Activated CD4-positive, alpha-beta memory T cell treated with anti-CD3 and anti-CD28 coated beads, Interleukin-2, amount 10 ng/mL, durations not matched to agents 7 days and 5 days (primary cell): ENCODE results near the gene PDE1C. TPM values are rescaled to one million over a fixed set of nuclear protein-coding genes. Genes with fewer than 3 reads are reported as not detected.

ENCODE experiments used
- CTCF ChIA-PET: fragments of 350-600 bp; sonication (Branson Sonifier 250); formaldehyde crosslinking; loops from one replicate; lab custom pipeline; 2021; ENCODE audit warnings: antibody characterized with exemption, inconsistent platforms; lab: Charles Lee
- POLR2A ChIA-PET: fragments of 350-600 bp; sonication (Branson Sonifier 250); formaldehyde crosslinking; loops from one replicate; lab custom pipeline; 2021; ENCODE audit warnings: antibody characterized with exemption; lab: Charles Lee
- DNase-seq: peaks from one replicate; pipeline ENCODE4 v3.0.0-alpha.2; 2020
- H3K27ac Mint-ChIP-seq: one replicate; pipeline ENCODE4 v1.8.0; 2021; ENCODE audit warnings: mild to moderate bottlenecking, mixed read lengths
- H3K27me3 Mint-ChIP-seq: one replicate; pipeline ENCODE4 v1.8.0; 2021; ENCODE audit warnings: mixed read lengths
- H3K36me3 Mint-ChIP-seq: one replicate; pipeline ENCODE4 v1.8.0; 2021; ENCODE audit warnings: low read depth, mixed read lengths
- H3K4me1 Mint-ChIP-seq: one replicate; pipeline ENCODE4 v1.8.0; 2021; ENCODE audit warnings: mixed read lengths
- H3K4me3 Mint-ChIP-seq: one replicate; pipeline ENCODE4 v1.8.0; 2021; ENCODE audit warnings: mild to moderate bottlenecking, mixed read lengths
- H3K9me3 Mint-ChIP-seq: one replicate; pipeline ENCODE4 v1.8.0; 2021; ENCODE audit warnings: mixed read lengths
- total RNA-seq, 2 experiments: library from RNA; stranded (reverse); gene quantifications; one replicate each; pipeline ENCODE4 v1.2.3, GENCODE V29; 2021

The PDE1C gene
- total RNA-seq, 2 experiments from 2014 or later = not detected

GRCh38 chr7:31710171-31710570 is 360.0 kb downstream of the PDE1C start:
- H3K36me3 Mint-ChIP-seq = no peaks in the 10 kb centered on the region
- peaks cover 5% of the 10 kb centered on the region for H3K9me3 Mint-ChIP-seq

GRCh38 chr7:31707089-31707488 is 363.1 kb downstream of the PDE1C start:
- Mint-ChIP-seq H3K27me3 (no peaks in the 10 kb centered on the region), H3K9me3 (peaks cover 3% of the 10 kb centered on the region), H3K4me1 (no peaks in the 10 kb centered on the region), H3K27ac (no peak overlapping the region), H3K4me3 (no peak overlapping the region), H3K36me3 (no peaks in the 10 kb centered on the region)
- POLR2A ChIA-PET = no interaction called here
- DNase-seq = no peak
- CTCF ChIA-PET = no interaction called here

More at GRCh38 chr7:31710171-31710570, 360.0 kb downstream of the PDE1C start:
- H3K27ac Mint-ChIP-seq = no peak overlapping the region
- H3K27me3 Mint-ChIP-seq = no peaks in the 10 kb centered on the region
- H3K4me1 Mint-ChIP-seq = no peaks in the 10 kb centered on the region
- ChIA-PET CTCF (no interaction called here), POLR2A (no interaction called here)
- no peak overlapping the region for H3K4me3 Mint-ChIP-seq
- no peak for DNase-seq

- H3K4me1 Mint-ChIP-seq = no peaks in the 10 kb centered on the region
- POLR2A ChIA-PET = no interaction called here
- DNase-seq = no peak
These were observed 364.8 kb downstream of the PDE1C start for GRCh38 chr7:31705377-31705776.

GRCh38 chr7:31702354-31702753 is 367.9 kb downstream of the PDE1C start:
- H3K4me3 Mint-ChIP-seq = no peak overlapping the region
- H3K27me3 Mint-ChIP-seq = no peaks in the 10 kb centered on the region
- CTCF ChIA-PET = no interaction called here
- H3K9me3 Mint-ChIP-seq = no peaks in the 10 kb centered on the region
- no peaks in the 10 kb centered on the region for H3K4me1 Mint-ChIP-seq
- POLR2A ChIA-PET = no interaction called here
- no peak overlapping the region for H3K27ac Mint-ChIP-seq
- H3K36me3 Mint-ChIP-seq = no peaks in the 10 kb centered on the region
- no peak for DNase-seq

More at GRCh38 chr7:31705377-31705776, 364.8 kb downstream of the PDE1C start:
- no peak overlapping the region for H3K27ac Mint-ChIP-seq
- H3K36me3 Mint-ChIP-seq = no peaks in the 10 kb centered on the region
- no peaks in the 10 kb centered on the region for H3K27me3 Mint-ChIP-seq
- H3K4me3 Mint-ChIP-seq = no peak overlapping the region
- CTCF ChIA-PET = no interaction called here
- H3K9me3 Mint-ChIP-seq = no peaks in the 10 kb centered on the region
